PC-3 (cell line): Measurements from ENCODE around the gene AVPR1A. TPM values are rescaled to one million over a fixed set of nuclear protein-coding genes. Genes with fewer than 3 reads are reported as not detected.

ENCODE experiments used
- ATAC-seq: fragments of 200-7000 bp; cut with Tn5 transposase; 2 replicates; pipeline ENCODE4 v1.9.1; 2020; ENCODE audit warnings: mild to moderate bottlenecking, moderate library complexity
- BruUV-seq: library from RNA; stranded (reverse); fragments of 400-500 nt; replicated peaks from 2 replicates; lab custom pipeline; 2021; lab: Mats Ljungman, UMichigan
- CTCF ChIA-PET: fragments of 300-600 bp; sonication (Branson Sonifier 250); formaldehyde crosslinking; loops from one replicate; lab custom pipeline; 2022; ENCODE audit warnings: antibody characterized with exemption; lab: Charles Lee
- POLR2A ChIA-PET: fragments of 300-600 bp; sonication (Branson Sonifier 250); formaldehyde crosslinking; loops from one replicate; lab custom pipeline; 2022; ENCODE audit warnings: antibody characterized with exemption; ENCODE audit not compliant: unreplicated experiment; lab: Charles Lee
- DNase-seq: peaks from one replicate; pipeline ENCODE4 v3.0.0-alpha.2; 2015
- H2AFZ ChIP-seq: fragments of 300-600 bp; sonication (generic); 2 replicates; pipeline ENCODE4 v1.6.0; 2016; ENCODE audit warnings: antibody characterized with exemption, low read length
- H3F3A ChIP-seq: fragments of 300-600 bp; sonication (generic); one replicate; pipeline ENCODE4 v1.6.0; 2017; ENCODE audit warnings: antibody characterized with exemption, low read length, control low read depth, mild to moderate bottlenecking; ENCODE audit not compliant: unreplicated experiment
- H3K27ac ChIP-seq: fragments of 300-600 bp; sonication (generic); 2 replicates; pipeline ENCODE4 v1.5.1; 2016; ENCODE audit warnings: mild to moderate bottlenecking, low read length
- H3K27me3 ChIP-seq: fragments of 300-600 bp; sonication (generic); 2 replicates; pipeline ENCODE4 v1.6.1; 2016; ENCODE audit warnings: low read length, mixed read lengths
- H3K36me3 ChIP-seq: fragments of 300-600 bp; sonication (generic); 2 replicates; pipeline ENCODE4 v1.6.1; 2016; ENCODE audit warnings: low read depth, mixed run types, low read length, mixed read lengths
- H3K4me1 ChIP-seq: fragments of 300-600 bp; sonication (generic); 2 replicates; pipeline ENCODE4 v1.5.1; 2016; ENCODE audit warnings: low read length; ENCODE audit not compliant: insufficient read depth
- H3K4me2 ChIP-seq: fragments of 300-600 bp; sonication (generic); 2 replicates; pipeline ENCODE4 v1.6.0; 2016; ENCODE audit warnings: low read length
- H3K4me3 ChIP-seq: fragments of 300-600 bp; sonication (generic); 2 replicates; pipeline ENCODE4 v1.5.1; 2016; ENCODE audit warnings: mild to moderate bottlenecking, low read length, mixed read lengths
- H3K79me2 ChIP-seq: fragments of 300-600 bp; sonication (generic); 2 replicates; pipeline ENCODE4 v1.6.1; 2017; ENCODE audit warnings: low read length, mixed read lengths
- H3K9ac ChIP-seq: fragments of 300-600 bp; sonication (generic); 2 replicates; pipeline ENCODE4 v1.6.0; 2016; ENCODE audit warnings: mild to moderate bottlenecking, low read length
- H3K9me2 ChIP-seq: fragments of 300-600 bp; sonication (generic); replicated peaks from 2 replicates; pipeline ENCODE4 v1.6.1; 2016; ENCODE audit warnings: mixed run types, low read length, mixed read lengths
- H3K9me3 ChIP-seq: fragments of 300-600 bp; sonication (generic); 2 replicates; pipeline ENCODE4 v1.6.1; 2016; ENCODE audit warnings: low read length, mixed read lengths
- H4K20me1 ChIP-seq: fragments of 300-600 bp; sonication (generic); 2 replicates; pipeline ENCODE4 v1.6.1; 2016; ENCODE audit warnings: low read length, mixed read lengths
- CTCF ChIP-seq: fragments of 300-600 bp; sonication (generic); conservative IDR thresholded peaks from 2 replicates; pipeline ENCODE4 v1.5.1; 2017; ENCODE audit warnings: antibody characterized with exemption, low read depth, mild to moderate bottlenecking, low read length
- EZH2 ChIP-seq: fragments of 300-600 bp; sonication (generic); IDR thresholded peaks from one replicate; pipeline ENCODE4 v1.6.1; 2017; ENCODE audit warnings: antibody characterized with exemption, mild to moderate bottlenecking, low read length; ENCODE audit not compliant: unreplicated experiment
- EZH2phosphoT487 ChIP-seq: fragments of 300-600 bp; sonication (generic); IDR thresholded peaks from 2 replicates; pipeline ENCODE4 v1.6.1; 2018; ENCODE audit warnings: mild to moderate bottlenecking, antibody characterized with exemption, low read length, borderline replicate concordance
- intact Hi-C: fragments of 100-400 bp; cut with micrococcal nuclease; formaldehyde crosslinking; loops from 2 replicates; pipeline ENCODE4 v1.9.0; 2023
- total RNA-seq: library from RNA; depleted of rRNA; stranded (reverse); fragments of >200 nt; gene quantifications from 2 replicates; pipeline ENCODE4 v1.2.3, GENCODE V29; 2014

AVPR1A gene
- total RNA-seq, 1 experiment from 2014 or later, result not detected

GRCh38 chr12:63164911-63165310, 13.9 kb upstream of the AVPR1A start:
- ATAC-seq (no peak), DNase-seq (no peak)
- no peak overlapping the region for H3K4me2 ChIP-seq
- POLR2A ChIA-PET, result no interaction called here
- intact Hi-C loops, result no loop called here
- no peaks in the 10 kb centered on the region for H3K9me3 ChIP-seq
- no peaks in the 10 kb centered on the region for H3K9me2 ChIP-seq
- CTCF ChIA-PET, result no interaction called here
- no peaks in the 10 kb centered on the region for H4K20me1 ChIP-seq
- H2AFZ ChIP-seq, result no peak overlapping the region
- H3K27me3 ChIP-seq, result peaks cover 51% of the 10 kb centered on the region
- H3K27ac ChIP-seq, result no peak overlapping the region
- BruUV-seq, result no TSS peak
- TF ChIP-seq EZH2phosphoT487 (no peak), EZH2 (no peak), CTCF (no peak)
- no peaks in the 10 kb centered on the region for H3K4me1 ChIP-seq
- H3K4me3 ChIP-seq, result no peak overlapping the region
- H3K79me2 ChIP-seq, result no peaks in the 10 kb centered on the region
- H3F3A ChIP-seq, result no peaks in the 10 kb centered on the region
- no peaks in the 10 kb centered on the region for H3K36me3 ChIP-seq
- no peak overlapping the region for H3K9ac ChIP-seq

- H2AFZ ChIP-seq, result no peak overlapping the region
- H3K79me2 ChIP-seq, result no peaks in the 10 kb centered on the region
- no TSS peak for BruUV-seq
- intact Hi-C loops, result no loop called here
- POLR2A ChIA-PET, result no interaction called here
- DNase-seq (no peak), ATAC-seq (no peak)
- no peak overlapping the region for H3K4me3 ChIP-seq
- no peaks in the 10 kb centered on the region for H3F3A ChIP-seq
- no peaks in the 10 kb centered on the region for H4K20me1 ChIP-seq
- H3K9me2 ChIP-seq, result no peaks in the 10 kb centered on the region
- no peaks in the 10 kb centered on the region for H3K9me3 ChIP-seq
- no peak for TF ChIP-seq EZH2
- no peak for TF ChIP-seq EZH2phosphoT487
- no peak for TF ChIP-seq CTCF
- no peaks in the 10 kb centered on the region for H3K4me1 ChIP-seq
- H3K4me2 ChIP-seq, result no peak overlapping the region
- H3K27me3 ChIP-seq, result peaks cover 52% of the 10 kb centered on the region
- no peaks in the 10 kb centered on the region for H3K36me3 ChIP-seq
- H3K9ac ChIP-seq, result no peak overlapping the region
- CTCF ChIA-PET, result no interaction called here
- H3K27ac ChIP-seq, result no peak overlapping the region
Measured at GRCh38 chr12:63163541-63163940, 12.5 kb upstream of the AVPR1A start.

DNA sequence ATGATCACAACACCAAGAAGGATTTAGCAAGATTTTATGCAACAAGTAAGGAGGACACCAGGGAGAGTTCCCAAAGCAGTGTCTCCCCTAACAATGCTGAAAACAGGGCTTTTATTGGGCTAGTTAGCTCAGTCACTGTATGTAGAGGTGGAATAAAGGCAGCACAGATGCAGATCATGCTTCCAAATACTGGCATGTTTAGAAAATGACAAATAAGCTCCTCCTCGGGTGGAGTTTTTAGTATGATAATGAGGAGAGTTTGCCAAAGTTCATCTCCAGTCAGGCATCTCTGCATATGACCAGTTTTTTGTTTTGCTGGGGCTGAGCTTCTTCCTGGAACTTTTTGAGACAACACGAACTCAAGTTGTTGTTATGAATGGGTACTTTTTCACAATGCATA, 4.4 kb upstream of the AVPR1A start:
- Histone ChIP-seq H3K4me1 (0 out of 2 replicates have a peak, but pooled peaks cover 5% of the 10 kb centered on the region), H3K9me2 (no peaks in the 10 kb centered on the region), H2AFZ (no peak overlapping the region), H3K36me3 (no peaks in the 10 kb centered on the region), H3K9me3 (no peaks in the 10 kb centered on the region), H3K4me2 (no peak overlapping the region), H3K27me3 (peaks cover 71% of the 10 kb centered on the region), H3K27ac (no peak overlapping the region), H4K20me1 (no peaks in the 10 kb centered on the region), H3K4me3 (no peak overlapping the region), H3K9ac (no peak overlapping the region), H3K79me2 (no peaks in the 10 kb centered on the region), H3F3A (no peaks in the 10 kb centered on the region)
- no peak for DNase-seq
- POLR2A ChIA-PET, result no interaction called here
- CTCF ChIA-PET, result no interaction called here
- intact Hi-C loops, result no loop called here
- TF ChIP-seq CTCF, result no peak
- TF ChIP-seq EZH2phosphoT487, result no peak
- no TSS peak for BruUV-seq
- no peak for ATAC-seq
